Peyer's patch (tissue), 4 donors: Measurements from ENCODE around the gene NID1. TPM values are rescaled to one million over a fixed set of nuclear protein-coding genes. Genes with fewer than 3 reads are reported as not detected.
A peak's percentile ranks its signal among the peaks of the same experiment; 100 is the strongest.
"Not testable (repeated sequence)": the region's sequence is repeated elsewhere in the genome, so short reads cannot be mapped to it uniquely, and the experiment has no call there.

Source experiments
- DNase-seq, 3 donors: peaks; one replicate each; pipeline ENCODE4 v3.0.0-alpha.2; 2017 to 2019
- H3K27ac ChIP-seq, 4 donors: fragments of 200-600 bp; sonication (generic); one replicate each; pipeline ENCODE4 v1.5.1; 2016 to 2019
- H3K27me3 ChIP-seq, 2 donors: fragments of 200-600 bp; sonication (generic); one replicate each; pipeline ENCODE4 v1.5.1; 2019
- H3K36me3 ChIP-seq, 3 donors: fragments of 200-600 bp; sonication (generic); one replicate each; pipeline ENCODE4 v1.5.1; 2016 to 2019
- H3K4me1 ChIP-seq, 4 donors: fragments of 200-600 bp; sonication (generic); one replicate each; pipeline ENCODE4 v1.5.1; 2016 to 2019
- H3K4me3 ChIP-seq, 4 donors: fragments of 200-600 bp; sonication (generic); 1 replicate in 3 of 4; 2 replicates in 1 of 4; pipeline ENCODE4 v1.5.1; 2016 to 2019; ENCODE audit warnings: mild to moderate bottlenecking in 1 of 4
- H3K9me3 ChIP-seq, 4 donors: fragments of 200-600 bp; sonication (generic); one replicate each; pipeline ENCODE4 v1.5.1; 2016 to 2019; ENCODE audit warnings: mild to moderate bottlenecking in 1 of 4
- CTCF ChIP-seq, 6 experiments: fragments of 450-650 bp in 4 of 6; fragments of 200-600 bp in 2 of 6; sonication (generic) in 1 of 6; IDR thresholded peaks; one replicate each; pipeline ENCODE4 v1.5.1; 2017 to 2019; ENCODE audit warnings: antibody characterized with exemption in 6 of 6, mild to moderate bottlenecking in 3 of 6, moderate library complexity in 1 of 6
- POLR2A ChIP-seq, 2 donors: fragments of 450-650 bp; IDR thresholded peaks; one replicate each; pipeline ENCODE4 v1.5.1; 2017; ENCODE audit warnings: antibody characterized with exemption in 2 of 2, mild to moderate bottlenecking in 2 of 2, moderate library complexity in 2 of 2
- total RNA-seq, 4 donors: library from RNA; depleted of rRNA; stranded (reverse); fragments of >200 nt; gene quantifications; one replicate each; pipeline ENCODE4 v1.1.0, GENCODE V29; 2016

The NID1 gene
- total RNA-seq, 4 donors from 2014 or later, result 20.5 to 92.4 (median 62.0) TPM

DNA sequence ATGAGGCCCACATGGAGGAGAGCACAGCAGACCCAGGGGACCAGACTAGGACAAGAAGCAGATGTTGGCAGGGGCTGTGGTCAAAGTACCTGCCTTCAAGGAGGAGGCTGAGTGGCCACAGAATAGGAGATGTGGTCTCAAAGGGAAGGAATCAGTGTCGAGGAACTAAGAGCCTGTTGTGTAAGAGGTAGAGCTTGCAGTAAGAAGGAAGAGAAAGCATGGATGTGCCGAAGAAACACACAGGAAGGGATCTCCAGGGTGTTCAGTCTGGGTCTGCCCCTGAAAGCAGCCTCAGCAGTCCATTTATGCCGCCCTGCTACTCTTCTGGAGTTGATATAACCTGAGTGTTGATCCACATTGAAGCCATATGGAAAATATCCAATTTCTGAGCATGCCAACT lies 83.9 kb downstream of the NID1 start:
- no peaks in the 10 kb centered on the region for H3K9me3 ChIP-seq
- no peaks in the 10 kb centered on the region for H3K27me3 ChIP-seq
- H3K36me3 ChIP-seq, result peaks cover 0 to 51% (median 0%) of the 10 kb centered on the region in 3 donors
- H3K4me3 ChIP-seq, result no peak overlapping the region
- H3K4me1 ChIP-seq, result no peaks in the 10 kb centered on the region
- H3K27ac ChIP-seq, result peak overlapping the region in 1 of 4 donors; percentile 15
- TF ChIP-seq CTCF (IDR thresholded peaks at IDR 0.05) (no peak), POLR2A (IDR thresholded peaks at IDR 0.05) (no peak)
- no peak for DNase-seq

DNA sequence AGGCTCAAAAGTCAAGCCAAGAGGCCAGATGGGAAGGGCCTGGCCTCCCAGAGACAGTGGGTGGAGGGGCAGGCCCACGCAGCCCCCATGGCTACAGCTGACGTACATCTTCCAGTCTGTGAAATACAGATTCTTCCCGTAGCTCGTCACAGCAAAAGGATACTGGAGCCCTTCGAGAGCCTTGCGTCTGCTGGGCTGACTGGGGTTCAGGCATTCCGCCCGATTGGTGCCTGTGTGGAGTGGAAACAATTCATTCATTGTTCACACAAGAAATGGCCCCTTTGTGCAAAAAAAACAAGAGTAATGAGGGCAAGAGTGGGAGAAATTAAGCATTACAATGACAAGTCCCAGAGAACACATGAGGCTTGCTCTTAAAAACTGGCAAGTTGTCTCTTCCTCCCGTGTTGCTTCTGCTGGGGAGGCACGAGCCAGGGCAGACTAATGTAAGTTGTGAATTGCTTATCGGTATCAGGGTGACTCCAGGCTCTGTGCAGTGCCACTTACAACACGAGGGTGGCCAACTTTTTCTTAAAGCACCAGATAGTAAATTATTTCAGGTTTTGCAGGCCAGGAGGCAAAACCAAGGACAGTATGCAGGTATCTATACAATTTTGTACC lies 85.1 kb downstream of the NID1 start:
- Histone ChIP-seq H3K27me3 (no peaks in the 10 kb centered on the region), H3K9me3 (no peaks in the 10 kb centered on the region), H3K27ac (peak overlapping the region in 1 of 4 donors; percentile 22), H3K4me1 (no peaks in the 10 kb centered on the region), H3K4me3 (no peak overlapping the region), H3K36me3 (peaks cover 0 to 51% (median 0%) of the 10 kb centered on the region in 3 donors)
- no peak for DNase-seq
- no peak for TF ChIP-seq POLR2A (IDR thresholded peaks at IDR 0.05)
- TF ChIP-seq CTCF (IDR thresholded peaks at IDR 0.05), result no peak

DNA sequence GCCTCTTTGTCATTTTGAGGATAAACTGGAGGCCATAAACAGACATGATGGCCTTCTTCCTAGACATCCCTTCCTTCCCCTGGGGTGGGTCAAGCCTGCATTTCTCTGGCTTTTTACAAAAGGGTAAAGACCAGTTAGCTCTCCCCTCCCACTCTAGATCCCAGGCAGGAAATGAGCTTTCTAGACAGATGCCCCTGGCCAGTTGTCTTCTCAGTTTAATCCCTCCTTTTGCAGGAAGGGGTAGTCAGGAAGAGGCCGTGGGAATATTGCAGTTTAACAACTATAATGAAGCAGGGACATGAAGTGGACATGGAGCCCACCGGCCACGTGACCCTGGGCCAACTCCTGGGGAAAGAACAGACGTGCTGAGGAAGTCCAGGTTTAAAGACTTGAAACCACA lies 85.7 kb downstream of the NID1 start:
- Histone ChIP-seq H3K27ac (no peak overlapping the region), H3K4me1 (no peaks in the 10 kb centered on the region), H3K27me3 (no peaks in the 10 kb centered on the region), H3K9me3 (no peaks in the 10 kb centered on the region), H3K4me3 (no peak overlapping the region), H3K36me3 (peaks cover 0 to 51% (median 0%) of the 10 kb centered on the region in 3 donors)
- no peak for DNase-seq
- TF ChIP-seq POLR2A (IDR thresholded peaks at IDR 0.05), result no peak
- no peak for TF ChIP-seq CTCF (IDR thresholded peaks at IDR 0.05)

GRCh38 chr1:235976490-235976889 lies 88.4 kb downstream of the NID1 start:
- peaks cover 0 to 12% (median 0%) of the 10 kb centered on the region in 4 donors for H3K4me1 ChIP-seq
- DNase-seq, result no peak
- H3K4me3 ChIP-seq, result no peak overlapping the region
- peak overlapping the region in 1 of 4 donors; percentile 41 for H3K27ac ChIP-seq
- peaks cover 0 to 47% (median 0%) of the 10 kb centered on the region in 3 donors for H3K36me3 ChIP-seq
- no peaks in the 10 kb centered on the region for H3K27me3 ChIP-seq
- TF ChIP-seq POLR2A (IDR thresholded peaks at IDR 0.05) (no peak), CTCF (IDR thresholded peaks at IDR 0.05) (no peak)
- H3K9me3 ChIP-seq, result no peaks in the 10 kb centered on the region

DNA sequence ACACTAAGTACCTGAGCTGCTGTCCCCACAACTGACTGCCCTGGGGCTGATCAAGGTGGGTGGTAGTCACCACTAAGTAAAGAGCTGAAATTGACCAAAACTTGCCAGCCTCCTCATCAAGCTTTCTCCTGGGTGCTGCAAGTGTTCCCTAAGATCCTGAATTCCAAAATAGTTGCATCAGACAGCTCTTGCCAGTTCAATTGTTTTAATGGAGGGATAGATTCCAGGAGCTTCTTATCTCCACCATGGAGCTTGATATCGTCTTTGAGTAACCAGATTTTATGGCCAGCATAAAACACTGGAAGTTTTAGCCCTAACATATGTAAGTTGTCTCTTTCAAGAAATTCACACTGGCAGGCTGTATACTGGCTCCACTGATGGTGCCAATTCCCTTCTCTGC lies 90.3 kb downstream of the NID1 start:
- no peaks in the 10 kb centered on the region for H3K9me3 ChIP-seq
- TF ChIP-seq CTCF (IDR thresholded peaks at IDR 0.05) (no peak), POLR2A (IDR thresholded peaks at IDR 0.05) (no peak)
- DNase-seq, result no peak
- H3K36me3 ChIP-seq, result peaks cover 0 to 32% (median 0%) of the 10 kb centered on the region in 3 donors
- H3K4me1 ChIP-seq, result peaks cover 0 to 12% (median 0%) of the 10 kb centered on the region in 4 donors
- no peaks in the 10 kb centered on the region for H3K27me3 ChIP-seq
- H3K4me3 ChIP-seq, result no peak overlapping the region
- no peak overlapping the region for H3K27ac ChIP-seq

GRCh38 chr1:235972691-235973090 lies 92.2 kb downstream of the NID1 start:
- H3K9me3 ChIP-seq, DNase-seq, H3K4me3 ChIP-seq, H3K27me3 ChIP-seq: not testable (repeated sequence)
- Histone ChIP-seq H3K27ac (peak overlapping the region; percentile 75 to 92 (median 78)), H3K4me1 (peaks cover 0 to 12% (median 0%) of the 10 kb centered on the region in 4 donors), H3K36me3 (peaks cover 0 to 13% (median 0%) of the 10 kb centered on the region in 3 donors)
